Cardiac muscle cell (in vitro differentiated cells and primary cell): ENCODE data around the gene ZBED2. TPM values are rescaled to one million over a fixed set of nuclear protein-coding genes. Genes with fewer than 3 reads are reported as not detected.

ENCODE experiments used
- DNase-seq, 2 donors: peaks; one replicate each; pipeline versions ENCODE4 v3.0.0 to v3.0.0-alpha.2; 2010 to 2017; ENCODE audit warnings: low read depth in 1 of 2, low spot score in 1 of 2
- H3K27ac ChIP-seq: fragments of 200-600 bp; sonication (generic); 2 replicates; pipeline ENCODE4 v1.5.1; 2016
- H3K27me3 ChIP-seq: fragments of 200-600 bp; sonication (generic); 2 replicates; pipeline ENCODE4 v1.6.0; 2016; ENCODE audit warnings: control low read depth
- H3K36me3 ChIP-seq: fragments of 200-600 bp; sonication (generic); 2 replicates; pipeline ENCODE4 v1.5.1; 2016; ENCODE audit warnings: control low read depth
- H3K4me1 ChIP-seq: fragments of 200-600 bp; sonication (generic); 2 replicates; pipeline ENCODE4 v1.8.1; 2017; ENCODE audit warnings: low read depth, mild to moderate bottlenecking, mixed run types
- H3K4me3 ChIP-seq: fragments of 200-600 bp; sonication (generic); 2 replicates; pipeline ENCODE4 v1.5.1; 2016; ENCODE audit warnings: mild to moderate bottlenecking
- H3K9me3 ChIP-seq: fragments of 200-600 bp; sonication (generic); 2 replicates; pipeline ENCODE4 v1.5.1; 2017; ENCODE audit warnings: low read depth, mild to moderate bottlenecking, control low read depth
- CTCF ChIP-seq: IDR thresholded peaks from 2 replicates; pipeline ENCODE4 v1.5.1; 2012; ENCODE audit warnings: low read depth, mild to moderate bottlenecking, low read length
- polyA plus RNA-seq: library from polyadenylated mRNA; unstranded; fragments of >200 nt; fragmentation: Nextera tagmentation; extraction: Ambion mirVana; gene quantifications from 2 replicates; pipeline ENCODE4 v1.2.1, GENCODE V29; 2016
- total RNA-seq: library from RNA; depleted of rRNA; stranded (reverse); fragments of >200 nt; gene quantifications from 2 replicates; pipeline ENCODE4 v1.2.3, GENCODE V29; 2016

ZBED2 gene
- total and polyA plus RNA-seq, 2 experiments from 2014 or later, result not detected

DNA sequence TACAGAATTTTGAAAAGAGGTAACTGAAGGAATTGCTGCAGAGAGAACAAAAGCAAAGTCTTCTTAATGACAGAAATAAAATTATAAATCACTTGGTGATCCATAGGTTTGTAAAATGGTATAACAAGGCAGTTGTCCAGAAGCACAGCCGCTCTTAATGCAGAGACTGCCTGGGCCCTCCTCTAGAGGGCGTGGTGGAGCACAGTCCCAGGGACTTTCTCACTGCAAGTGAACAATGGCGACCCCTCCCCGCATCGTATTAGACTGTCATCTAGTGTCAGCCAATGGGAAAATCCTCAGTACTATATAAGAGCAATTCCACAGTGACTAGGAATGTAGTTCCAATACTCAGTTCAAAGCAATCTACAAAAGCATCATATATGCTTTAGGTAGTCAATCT is 26.4 kb upstream of the ZBED2 start:
- no peak overlapping the region for H3K4me3 ChIP-seq
- peak; percentile 35 for TF ChIP-seq CTCF
- H3K27me3 ChIP-seq, result no peaks in the 10 kb centered on the region
- peak; percentile 8 to 28 for DNase-seq
- no peak overlapping the region for H3K27ac ChIP-seq
- no peaks in the 10 kb centered on the region for H3K9me3 ChIP-seq
- H3K36me3 ChIP-seq, result no peaks in the 10 kb centered on the region
- H3K4me1 ChIP-seq, result no peaks in the 10 kb centered on the region

DNA sequence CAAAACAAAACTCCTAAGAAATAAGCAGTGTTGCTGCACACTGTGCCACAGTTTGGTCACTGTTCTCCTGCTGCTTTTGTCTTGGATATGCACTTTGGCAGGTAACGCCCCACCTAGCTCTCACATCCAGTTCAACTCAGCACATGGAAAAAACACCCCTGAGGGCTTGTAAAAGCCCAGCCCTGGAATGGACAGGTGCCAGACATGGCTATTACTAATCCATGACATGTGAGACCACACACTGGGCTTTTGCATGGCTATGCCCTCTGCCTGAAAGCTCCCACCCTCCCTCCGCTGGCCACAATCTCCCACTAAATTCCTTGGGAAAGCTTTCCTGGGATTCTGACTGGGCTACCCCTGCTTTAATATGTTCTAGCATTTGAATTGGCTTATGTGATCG is 24.7 kb upstream of the ZBED2 start:
- no peaks in the 10 kb centered on the region for H3K9me3 ChIP-seq
- no peaks in the 10 kb centered on the region for H3K27me3 ChIP-seq
- H3K27ac ChIP-seq, result no peak overlapping the region
- no peak for DNase-seq
- no peaks in the 10 kb centered on the region for H3K4me1 ChIP-seq
- no peaks in the 10 kb centered on the region for H3K36me3 ChIP-seq
- H3K4me3 ChIP-seq, result no peak overlapping the region
- no peak for TF ChIP-seq CTCF

- H3K27ac ChIP-seq, result no peak overlapping the region
- H3K27me3 ChIP-seq, result no peaks in the 10 kb centered on the region
- no peaks in the 10 kb centered on the region for H3K4me1 ChIP-seq
- no peak overlapping the region for H3K4me3 ChIP-seq
- no peaks in the 10 kb centered on the region for H3K9me3 ChIP-seq
- TF ChIP-seq CTCF, result no peak
- H3K36me3 ChIP-seq, result no peaks in the 10 kb centered on the region
- DNase-seq, result no peak
Measured at GRCh38 chr3:111618945-111619344, 23.8 kb upstream of the ZBED2 start.

DNA sequence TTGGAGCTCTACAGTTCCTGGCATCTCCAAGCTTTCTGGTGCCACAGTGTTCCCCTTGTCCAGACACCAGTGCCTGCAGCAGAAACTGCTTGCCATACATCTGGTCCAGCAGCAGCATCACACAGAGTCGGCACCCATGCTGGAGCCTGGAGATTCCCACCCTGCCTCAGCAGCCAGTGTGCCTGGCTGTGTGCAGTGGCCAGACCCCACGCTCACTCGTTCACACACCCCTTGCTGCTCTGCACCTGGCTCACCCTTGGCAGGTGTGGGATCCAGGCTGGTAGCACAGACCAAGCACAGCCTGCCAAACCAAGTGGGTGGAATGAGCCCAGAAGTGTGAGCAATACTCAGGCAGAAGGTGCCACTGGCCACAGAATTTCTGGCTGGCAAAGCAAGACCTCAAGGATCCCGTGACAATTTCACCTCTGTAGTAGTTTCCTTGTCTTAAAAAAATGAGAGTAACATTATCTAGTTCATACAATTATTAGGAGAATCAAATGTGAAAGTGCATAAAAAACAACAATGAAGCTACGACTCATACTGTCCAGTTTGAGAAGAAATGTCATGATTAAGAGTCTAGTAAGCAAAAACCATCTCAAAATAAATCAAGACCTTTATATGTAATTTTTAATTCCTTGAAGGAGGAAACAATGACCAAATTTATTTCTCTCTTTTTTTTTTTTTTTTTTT is 22.9 kb upstream of the ZBED2 start:
- no peaks in the 10 kb centered on the region for H3K36me3 ChIP-seq
- no peak overlapping the region for H3K4me3 ChIP-seq
- H3K9me3 ChIP-seq, result no peaks in the 10 kb centered on the region
- TF ChIP-seq CTCF, result no peak
- no peaks in the 10 kb centered on the region for H3K4me1 ChIP-seq
- no peak overlapping the region for H3K27ac ChIP-seq
- no peaks in the 10 kb centered on the region for H3K27me3 ChIP-seq
- DNase-seq, result no peak

DNA sequence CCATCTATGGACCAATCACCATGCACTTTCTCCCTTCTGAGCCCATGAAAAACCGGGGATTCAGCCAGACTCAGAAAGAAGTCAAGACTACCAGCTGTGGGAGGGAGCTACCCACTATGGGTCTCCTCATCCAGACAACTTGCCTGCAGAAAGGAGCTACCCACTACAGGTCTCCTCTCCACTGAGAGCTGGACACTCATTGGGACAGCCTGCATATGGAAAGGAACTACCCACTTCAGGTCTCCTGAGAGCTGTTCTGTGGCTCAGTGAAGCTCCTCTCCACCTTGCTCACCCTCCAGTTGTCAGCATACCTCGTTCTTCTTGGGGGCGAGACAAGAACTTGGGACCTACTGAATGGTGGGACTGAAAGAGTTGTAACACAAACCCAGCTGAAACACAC is 22.3 kb upstream of the ZBED2 start:
- no peaks in the 10 kb centered on the region for H3K4me1 ChIP-seq
- no peak for TF ChIP-seq CTCF
- no peaks in the 10 kb centered on the region for H3K36me3 ChIP-seq
- no peak for DNase-seq
- H3K4me3 ChIP-seq, result no peak overlapping the region
- H3K9me3 ChIP-seq, result no peaks in the 10 kb centered on the region
- H3K27ac ChIP-seq, result no peak overlapping the region
- H3K27me3 ChIP-seq, result no peaks in the 10 kb centered on the region
